Activated T-cell treated with anti-CD3 and anti-CD28 coated beads, Interleukin-2, amount 50 U/mL, for 24 hours (primary cell): ENCODE data around the gene ALK.

Source experiments
- DNase-seq: peaks from one replicate; pipeline ENCODE4 v3.0.0-alpha.2; 2020
- H3K27ac Mint-ChIP-seq: 2 replicates; pipeline ENCODE4 v1.8.0; 2020; ENCODE audit warnings: mild to moderate bottlenecking, mixed read lengths
- H3K27me3 Mint-ChIP-seq: 2 replicates; pipeline ENCODE4 v1.8.0; 2020; ENCODE audit warnings: mixed read lengths
- H3K36me3 Mint-ChIP-seq: 2 replicates; pipeline ENCODE4 v1.8.0; 2020; ENCODE audit warnings: low read depth, mixed read lengths
- H3K4me1 Mint-ChIP-seq: 2 replicates; pipeline ENCODE4 v1.8.0; 2020; ENCODE audit warnings: low read depth, mixed read lengths
- H3K4me3 Mint-ChIP-seq: 2 replicates; pipeline ENCODE4 v1.8.0; 2020; ENCODE audit warnings: mild to moderate bottlenecking, moderate library complexity, mixed read lengths
- H3K9me3 Mint-ChIP-seq: 2 replicates; pipeline ENCODE4 v1.8.0; 2020; ENCODE audit warnings: mixed read lengths

The ALK gene

DNA sequence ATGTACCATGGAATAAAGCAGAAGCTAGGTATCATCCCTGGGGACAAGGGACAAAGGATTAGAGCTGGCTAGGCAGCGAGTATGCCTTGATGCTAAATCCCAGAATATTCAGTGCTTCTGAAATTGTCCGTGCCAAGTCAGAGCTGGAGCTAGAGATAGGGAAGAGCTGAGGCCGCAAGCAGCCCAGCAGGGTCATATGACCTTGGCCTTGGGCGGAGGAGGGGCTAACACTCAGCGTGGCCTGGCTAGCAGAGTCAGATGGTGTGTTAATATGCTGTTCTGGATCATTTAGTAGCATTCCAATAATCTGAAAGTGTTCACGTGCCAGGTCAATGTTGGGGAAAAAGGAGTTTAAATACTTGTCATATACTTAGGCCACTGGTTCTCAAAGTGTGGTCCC is 431.3 kb downstream of the ALK start:
- DNase-seq, result no peak
- no peaks in the 10 kb centered on the region for H3K4me1 Mint-ChIP-seq
- H3K36me3 Mint-ChIP-seq, result no peaks in the 10 kb centered on the region
- H3K27me3 Mint-ChIP-seq, result peaks cover 16% of the 10 kb centered on the region
- no peaks in the 10 kb centered on the region for H3K9me3 Mint-ChIP-seq
- no peak overlapping the region for H3K27ac Mint-ChIP-seq
- H3K4me3 Mint-ChIP-seq, result no peak overlapping the region

DNA sequence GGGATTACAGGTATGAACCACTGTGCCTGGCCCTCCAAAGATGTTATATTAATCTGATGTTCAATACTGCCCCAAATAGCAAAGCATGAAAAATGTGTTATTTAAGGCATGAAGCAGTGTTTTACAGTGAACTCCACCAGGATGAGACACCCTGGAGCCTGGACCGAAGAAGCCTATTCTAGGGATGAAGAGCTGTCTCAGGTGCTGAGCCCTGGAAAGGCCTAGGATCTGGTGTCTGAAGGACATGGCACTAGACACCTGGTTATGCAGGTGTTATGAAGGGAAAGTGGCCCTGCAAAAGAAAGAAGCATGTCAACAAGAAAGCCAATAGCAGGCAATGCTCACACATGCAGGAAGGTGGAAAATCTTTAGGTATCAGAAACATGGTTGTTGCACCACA is 431.8 kb downstream of the ALK start:
- H3K27ac Mint-ChIP-seq, result no peak overlapping the region
- no peak for DNase-seq
- H3K4me1 Mint-ChIP-seq, result no peaks in the 10 kb centered on the region
- H3K27me3 Mint-ChIP-seq, result peaks cover 16% of the 10 kb centered on the region
- H3K36me3 Mint-ChIP-seq, result no peaks in the 10 kb centered on the region
- no peak overlapping the region for H3K4me3 Mint-ChIP-seq
- H3K9me3 Mint-ChIP-seq, result no peaks in the 10 kb centered on the region

DNA sequence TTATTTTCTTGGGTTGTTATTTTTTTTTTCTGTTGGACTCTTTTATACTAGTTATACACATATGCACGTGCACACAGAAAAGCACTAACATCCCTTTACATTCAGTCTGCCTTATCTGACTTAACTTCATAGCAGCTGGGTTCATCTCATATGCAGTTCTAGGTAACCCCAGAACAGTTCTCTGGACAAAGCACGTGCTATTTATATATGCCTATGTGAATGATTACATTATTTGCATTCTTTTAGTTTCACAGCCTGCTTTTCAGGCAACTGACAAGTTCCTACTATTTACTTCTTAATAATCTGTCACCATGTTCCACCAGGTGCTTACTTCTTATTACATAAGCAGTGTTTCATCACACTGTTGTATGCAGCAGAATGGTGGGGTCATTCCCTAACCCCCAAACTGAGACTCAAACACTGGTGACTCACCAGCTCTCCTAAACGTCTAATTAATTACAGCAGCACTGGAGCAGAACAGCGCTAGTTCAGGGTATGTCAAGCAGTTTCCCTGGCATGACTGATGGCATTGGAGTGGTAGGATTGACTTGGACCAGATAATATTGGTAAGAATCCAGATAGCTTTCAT is 433.3 kb downstream of the ALK start:
- no peaks in the 10 kb centered on the region for H3K4me1 Mint-ChIP-seq
- H3K9me3 Mint-ChIP-seq, result no peaks in the 10 kb centered on the region
- H3K27ac Mint-ChIP-seq, result no peak overlapping the region
- no peak for DNase-seq
- H3K4me3 Mint-ChIP-seq, result no peak overlapping the region
- no peaks in the 10 kb centered on the region for H3K36me3 Mint-ChIP-seq
- H3K27me3 Mint-ChIP-seq, result peaks cover 16% of the 10 kb centered on the region

DNA sequence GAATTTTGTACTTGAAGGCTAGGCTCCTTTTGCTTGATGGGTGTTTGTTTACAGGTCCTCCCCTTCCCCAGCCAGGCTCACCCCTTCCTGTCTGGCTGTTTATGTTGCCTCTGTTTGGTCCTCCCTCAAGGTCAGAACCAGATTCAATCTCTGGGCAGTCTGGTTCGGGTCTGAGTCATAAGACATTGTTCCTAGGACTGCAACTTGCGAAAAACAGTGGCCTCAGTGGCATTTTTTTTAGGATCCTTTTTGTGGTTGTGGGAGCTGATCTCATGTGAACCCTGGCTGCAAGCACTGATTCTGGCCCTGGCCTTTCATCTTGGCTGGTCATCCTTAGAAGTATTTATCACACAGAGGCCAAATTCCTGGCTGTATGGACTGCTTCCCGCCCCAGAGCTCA is 435.8 kb downstream of the ALK start:
- peaks cover 19% of the 10 kb centered on the region for H3K27me3 Mint-ChIP-seq
- DNase-seq, result no peak
- no peak overlapping the region for H3K4me3 Mint-ChIP-seq
- H3K4me1 Mint-ChIP-seq, result no peaks in the 10 kb centered on the region
- no peak overlapping the region for H3K27ac Mint-ChIP-seq
- H3K9me3 Mint-ChIP-seq, result no peaks in the 10 kb centered on the region
- no peaks in the 10 kb centered on the region for H3K36me3 Mint-ChIP-seq

DNA sequence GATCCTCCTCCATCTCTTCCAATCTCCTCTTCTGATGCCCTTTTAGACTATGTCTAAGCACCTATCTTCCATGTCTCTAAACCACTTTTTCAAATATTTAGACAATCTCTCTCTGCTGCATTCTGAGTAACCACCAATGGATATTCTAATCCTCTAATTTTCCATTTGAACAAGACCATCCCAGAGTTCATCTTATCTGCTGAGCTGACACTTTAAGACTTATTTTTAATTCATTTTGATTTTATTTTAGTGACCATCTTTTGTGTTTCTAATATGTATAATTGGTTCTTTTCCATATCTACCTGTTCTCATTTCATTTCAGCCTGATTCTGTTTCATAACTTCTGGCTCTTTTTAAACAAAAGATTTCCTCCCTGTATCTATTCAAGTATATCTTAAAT is 436.3 kb downstream of the ALK start:
- no peak for DNase-seq
- H3K4me3 Mint-ChIP-seq, result no peak overlapping the region
- H3K36me3 Mint-ChIP-seq, result no peaks in the 10 kb centered on the region
- no peaks in the 10 kb centered on the region for H3K4me1 Mint-ChIP-seq
- H3K27me3 Mint-ChIP-seq, result peaks cover 22% of the 10 kb centered on the region
- no peaks in the 10 kb centered on the region for H3K9me3 Mint-ChIP-seq
- H3K27ac Mint-ChIP-seq, result no peak overlapping the region

DNA sequence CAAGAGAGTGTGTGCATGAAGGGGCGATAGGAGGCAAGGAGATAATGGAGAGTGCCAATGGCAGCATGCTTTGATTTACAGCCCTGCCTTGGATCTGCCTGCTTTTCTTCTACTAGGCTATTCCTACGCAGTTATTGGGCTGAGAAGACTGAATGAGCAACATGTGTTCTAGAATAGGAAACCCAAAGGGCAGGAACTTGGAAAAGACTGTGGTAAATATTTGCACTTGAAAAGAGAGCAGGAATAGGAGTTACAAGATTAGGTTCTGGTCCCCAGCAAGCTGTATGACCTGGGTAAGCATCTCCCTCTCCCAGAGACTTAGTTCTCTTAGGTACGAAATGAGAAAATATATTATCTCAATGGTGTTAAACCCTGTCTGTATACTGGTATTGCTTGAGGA is 438.5 kb downstream of the ALK start:
- Mint-ChIP-seq H3K4me1 (no peaks in the 10 kb centered on the region), H3K27me3 (peaks cover 24% of the 10 kb centered on the region), H3K4me3 (no peak overlapping the region), H3K27ac (no peak overlapping the region), H3K36me3 (no peaks in the 10 kb centered on the region), H3K9me3 (no peaks in the 10 kb centered on the region)
- DNase-seq, result no peak

DNA sequence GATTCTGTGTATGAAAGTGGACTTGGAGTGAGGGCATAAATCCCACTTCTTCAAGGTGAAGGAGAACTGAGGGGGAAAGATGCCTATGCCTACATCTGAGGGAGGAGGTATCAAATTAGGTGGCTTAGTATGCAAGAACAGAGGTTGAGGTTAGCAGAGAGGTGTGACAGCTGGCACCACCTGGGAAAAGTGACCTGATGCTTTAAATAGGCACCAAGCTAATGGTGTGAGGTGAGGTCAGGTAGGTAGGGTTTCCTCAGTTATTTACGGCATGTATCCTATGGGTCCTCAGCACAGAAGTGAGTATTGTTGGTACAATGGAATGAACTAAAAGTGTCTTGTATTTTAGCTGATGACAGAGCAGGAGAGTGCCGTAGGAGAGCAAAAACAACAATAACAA is 439.0 kb downstream of the ALK start:
- DNase-seq, result no peak
- H3K9me3 Mint-ChIP-seq, result no peaks in the 10 kb centered on the region
- no peaks in the 10 kb centered on the region for H3K36me3 Mint-ChIP-seq
- peaks cover 24% of the 10 kb centered on the region for H3K27me3 Mint-ChIP-seq
- no peaks in the 10 kb centered on the region for H3K4me1 Mint-ChIP-seq
- no peak overlapping the region for H3K4me3 Mint-ChIP-seq
- H3K27ac Mint-ChIP-seq, result no peak overlapping the region

DNA sequence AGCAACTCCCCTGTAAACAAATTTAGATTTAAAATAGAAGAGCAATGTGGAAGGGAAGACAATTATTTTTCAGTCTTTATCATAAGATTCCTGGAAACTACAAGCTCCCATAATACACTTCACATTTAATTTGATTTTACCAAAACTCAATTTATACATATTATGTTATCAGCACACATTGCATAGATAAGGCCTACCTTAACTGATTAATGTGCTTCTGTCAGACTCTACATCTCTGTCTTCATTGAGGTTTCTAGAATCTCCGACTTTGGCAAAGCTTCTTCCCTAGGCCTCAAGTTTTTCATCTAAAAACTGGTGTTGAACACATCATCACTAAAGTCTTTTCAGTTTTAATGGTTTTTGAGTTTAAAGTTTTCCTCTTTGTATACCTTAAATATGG is 440.1 kb downstream of the ALK start:
- Mint-ChIP-seq H3K9me3 (no peaks in the 10 kb centered on the region), H3K27me3 (peaks cover 22% of the 10 kb centered on the region), H3K4me1 (no peaks in the 10 kb centered on the region), H3K4me3 (no peak overlapping the region), H3K36me3 (no peaks in the 10 kb centered on the region), H3K27ac (no peak overlapping the region)
- DNase-seq, result no peak

DNA sequence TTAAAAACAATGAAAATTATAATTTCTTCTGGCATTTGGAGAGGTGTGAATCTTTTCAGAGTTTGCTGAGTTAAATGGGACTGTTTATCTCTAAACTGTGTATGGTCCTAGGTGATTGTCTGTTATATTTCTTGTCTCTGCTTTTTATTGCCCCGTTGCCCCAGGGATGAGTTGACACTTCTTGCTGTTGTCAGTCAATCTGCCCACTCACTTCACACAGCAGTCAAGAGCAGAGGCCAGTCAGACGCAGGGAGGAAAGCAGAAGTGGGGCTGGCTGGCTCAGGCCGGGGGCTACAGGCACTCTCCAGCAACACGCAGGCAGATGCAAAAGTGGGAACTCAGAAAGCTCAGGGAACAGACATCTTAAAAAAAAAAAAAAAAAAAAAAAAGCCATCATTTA is 441.0 kb downstream of the ALK start:
- Mint-ChIP-seq H3K27ac (no peak overlapping the region), H3K9me3 (no peaks in the 10 kb centered on the region)

DNA sequence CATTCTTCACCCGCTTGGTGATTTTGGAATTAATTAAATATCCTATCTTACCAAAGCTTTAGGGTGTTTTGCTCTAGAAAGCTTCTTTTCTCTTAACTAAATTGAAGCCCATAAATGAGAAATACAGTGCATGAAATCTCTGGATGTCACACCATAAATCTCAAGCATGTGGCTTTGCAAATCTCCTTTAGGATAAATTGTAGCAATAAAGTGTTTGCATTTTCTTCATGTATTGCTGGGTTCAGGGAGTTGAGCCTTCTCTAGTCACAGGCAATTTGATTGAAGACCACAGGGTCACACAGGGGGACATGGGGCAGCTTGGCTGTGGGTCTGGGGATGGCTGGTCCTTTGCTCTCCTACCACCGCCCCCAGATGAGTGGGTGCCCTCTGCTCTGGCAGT is 442.0 kb downstream of the ALK start:
- H3K4me1 Mint-ChIP-seq, result no peaks in the 10 kb centered on the region

More for the DNA sequence above, 441.0 kb downstream of the ALK start:
- Mint-ChIP-seq H3K4me3 (no peak overlapping the region), H3K27me3 (peaks cover 13% of the 10 kb centered on the region), H3K4me1 (no peaks in the 10 kb centered on the region), H3K36me3 (no peaks in the 10 kb centered on the region)
- no peak for DNase-seq

DNA sequence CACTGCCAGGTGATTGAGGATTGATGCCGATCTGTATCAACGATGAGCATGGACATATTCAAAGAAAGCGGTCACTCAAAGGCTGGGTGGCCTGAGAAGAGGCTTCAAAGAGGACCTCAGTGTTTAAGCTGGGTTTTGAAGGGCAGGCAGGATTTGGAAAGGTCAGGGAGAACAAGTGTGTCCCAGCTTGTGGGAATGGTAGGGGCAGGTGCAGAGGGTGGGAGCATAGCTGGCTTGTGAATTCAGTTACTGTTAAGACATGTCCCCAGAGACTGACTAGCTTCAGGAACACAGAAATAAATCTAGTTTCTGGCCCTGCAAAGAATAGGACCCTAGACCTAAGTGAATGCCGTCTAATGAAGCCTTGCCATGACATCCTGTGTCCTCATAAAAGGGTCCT is 442.7 kb downstream of the ALK start:
- no peaks in the 10 kb centered on the region for H3K4me1 Mint-ChIP-seq
- H3K27me3 Mint-ChIP-seq, result peaks cover 17% of the 10 kb centered on the region
- H3K9me3 Mint-ChIP-seq, result no peaks in the 10 kb centered on the region
- no peaks in the 10 kb centered on the region for H3K36me3 Mint-ChIP-seq
- no peak for DNase-seq
- H3K27ac Mint-ChIP-seq, result no peak overlapping the region
- no peak overlapping the region for H3K4me3 Mint-ChIP-seq

More for the DNA sequence above, 442.0 kb downstream of the ALK start:
- H3K36me3 Mint-ChIP-seq, result no peaks in the 10 kb centered on the region
- H3K27me3 Mint-ChIP-seq, result peaks cover 13% of the 10 kb centered on the region
- no peak overlapping the region for H3K27ac Mint-ChIP-seq
- no peak for DNase-seq
- H3K4me3 Mint-ChIP-seq, result no peak overlapping the region
- H3K9me3 Mint-ChIP-seq, result no peaks in the 10 kb centered on the region

DNA sequence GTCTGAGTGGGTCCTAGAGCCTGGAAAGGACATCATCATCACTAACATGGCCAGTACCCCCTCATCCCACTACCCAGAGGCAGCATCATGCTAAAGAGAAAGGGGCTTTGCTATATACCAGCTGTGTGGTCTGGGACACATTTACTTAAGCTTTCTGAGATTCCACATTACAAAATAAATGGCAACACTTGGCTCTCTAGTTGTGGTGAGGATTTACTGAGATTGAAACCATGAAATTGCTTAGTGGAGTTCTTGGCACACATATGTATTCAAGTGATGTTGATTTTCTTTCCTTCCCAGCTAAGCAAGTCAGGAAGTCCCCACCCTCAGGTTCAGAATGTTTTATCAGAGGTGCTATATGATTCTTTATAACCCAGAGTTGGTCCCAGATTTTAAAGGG is 444.2 kb downstream of the ALK start:
- Mint-ChIP-seq H3K4me1 (no peaks in the 10 kb centered on the region), H3K27ac (no peak overlapping the region), H3K27me3 (peaks cover 16% of the 10 kb centered on the region), H3K36me3 (no peaks in the 10 kb centered on the region), H3K4me3 (no peak overlapping the region), H3K9me3 (no peaks in the 10 kb centered on the region)
- DNase-seq, result no peak

DNA sequence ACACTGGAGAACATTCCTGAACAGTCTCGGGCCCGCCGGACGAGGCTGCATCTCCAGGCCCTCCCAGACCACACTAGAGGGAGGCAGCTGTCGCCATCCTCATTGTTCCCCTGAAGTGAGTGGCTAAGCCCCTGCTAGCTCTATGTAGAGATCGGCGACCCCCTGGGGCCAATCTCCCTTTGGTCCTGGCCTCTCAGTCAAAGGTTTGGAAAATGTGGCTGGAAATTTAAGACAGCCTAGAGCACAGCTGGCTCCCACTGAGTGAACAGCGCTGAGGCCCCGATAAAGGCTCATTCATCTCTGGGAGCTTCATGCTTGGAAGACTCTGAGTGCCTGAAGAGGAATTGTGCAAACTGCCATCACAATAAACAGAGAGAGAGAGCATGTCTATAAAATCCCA is 445.9 kb downstream of the ALK start:
- no peaks in the 10 kb centered on the region for H3K9me3 Mint-ChIP-seq
- H3K4me3 Mint-ChIP-seq, result no peak overlapping the region
- no peak overlapping the region for H3K27ac Mint-ChIP-seq
- no peaks in the 10 kb centered on the region for H3K36me3 Mint-ChIP-seq
- H3K4me1 Mint-ChIP-seq, result no peaks in the 10 kb centered on the region
- DNase-seq, result no peak
- H3K27me3 Mint-ChIP-seq, result peaks cover 13% of the 10 kb centered on the region

DNA sequence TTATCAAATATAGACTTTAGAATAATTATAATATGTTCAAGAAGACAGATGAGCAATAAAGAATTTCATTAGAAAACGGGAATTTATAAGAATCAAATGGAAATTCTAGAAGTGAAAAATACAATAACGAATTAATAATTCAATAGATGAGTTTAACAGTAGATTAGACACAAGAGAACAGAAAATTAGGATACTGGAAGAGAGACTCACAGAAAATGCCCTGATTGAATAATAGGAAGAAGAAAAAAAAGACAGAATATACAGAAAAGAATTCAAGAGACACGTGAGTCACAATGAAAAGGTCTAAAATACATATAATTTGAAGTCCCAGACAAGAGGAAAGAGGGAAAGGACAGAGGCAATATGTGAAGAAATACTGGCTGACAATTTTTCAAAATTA is 451.4 kb downstream of the ALK start:
- DNase-seq, result no peak
- H3K4me1 Mint-ChIP-seq, result no peaks in the 10 kb centered on the region
- H3K9me3 Mint-ChIP-seq, result peaks cover 11% of the 10 kb centered on the region
- H3K36me3 Mint-ChIP-seq, result no peaks in the 10 kb centered on the region
- no peak overlapping the region for H3K4me3 Mint-ChIP-seq
- peaks cover 13% of the 10 kb centered on the region for H3K27me3 Mint-ChIP-seq
- no peak overlapping the region for H3K27ac Mint-ChIP-seq

DNA sequence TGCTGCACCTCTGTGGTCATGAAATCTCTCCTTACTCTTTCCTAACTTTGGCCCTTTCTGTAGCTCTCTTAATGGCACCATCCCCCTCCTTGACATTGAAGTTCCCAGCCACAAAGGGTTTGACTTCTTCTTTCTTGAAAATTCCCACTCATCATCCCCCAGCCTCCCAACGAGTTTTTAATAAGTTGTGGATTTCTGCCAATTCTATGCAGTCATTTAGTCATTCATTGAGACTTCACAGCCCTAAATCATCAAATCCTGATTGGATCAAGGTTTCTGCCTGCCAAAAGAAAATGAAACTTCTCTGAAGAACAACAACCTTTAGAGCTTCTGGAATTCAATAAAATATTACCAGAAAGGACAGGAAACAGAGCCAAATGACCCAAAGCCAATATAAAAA is 451.9 kb downstream of the ALK start:
- no peak for DNase-seq
- Mint-ChIP-seq H3K36me3 (no peaks in the 10 kb centered on the region), H3K27ac (no peak overlapping the region), H3K9me3 (peaks cover 11% of the 10 kb centered on the region), H3K4me3 (no peak overlapping the region), H3K27me3 (peaks cover 18% of the 10 kb centered on the region), H3K4me1 (no peaks in the 10 kb centered on the region)

DNA sequence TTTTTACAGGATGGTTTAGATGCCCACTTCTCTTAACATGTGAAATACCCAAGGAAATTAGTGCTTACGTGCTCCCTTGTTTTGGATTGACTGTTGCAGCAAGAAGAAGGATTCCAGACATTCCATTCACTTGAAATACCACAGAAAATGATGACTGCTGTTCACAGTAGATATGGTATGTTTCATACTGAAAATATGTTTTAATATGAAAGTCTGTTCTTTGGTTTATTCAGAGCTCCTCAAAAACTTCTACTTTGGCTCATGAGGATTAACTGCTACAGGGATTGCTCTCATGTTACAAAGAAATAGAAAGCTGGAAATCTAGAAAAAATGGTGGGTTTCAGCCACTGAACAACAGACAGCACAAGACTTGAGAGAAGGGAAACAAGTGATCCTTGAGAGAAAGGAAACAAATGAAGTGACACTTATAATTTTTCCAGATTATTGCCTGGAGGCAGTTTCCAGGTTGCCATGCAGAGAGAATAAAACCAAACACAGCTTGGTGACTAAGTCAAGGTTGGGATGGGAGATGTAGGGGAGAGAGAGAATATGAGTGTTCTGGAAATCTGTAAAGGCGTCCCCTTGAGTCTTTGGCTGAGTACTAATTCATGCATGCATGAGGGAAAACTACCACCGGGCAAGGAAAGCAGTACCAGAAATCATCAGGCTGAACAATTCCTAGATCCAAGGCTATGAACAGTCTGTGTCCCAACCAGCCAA is 458.0 kb downstream of the ALK start:
- H3K4me3 Mint-ChIP-seq, result no peak overlapping the region
- no peak for DNase-seq
- H3K27me3 Mint-ChIP-seq, result peaks cover 42% of the 10 kb centered on the region
- no peaks in the 10 kb centered on the region for H3K4me1 Mint-ChIP-seq
- no peaks in the 10 kb centered on the region for H3K36me3 Mint-ChIP-seq
- no peaks in the 10 kb centered on the region for H3K9me3 Mint-ChIP-seq
- H3K27ac Mint-ChIP-seq, result no peak overlapping the region
